NOMO-1 treated with dmso at 0.1 percent for 144 hours (cell line): Measurements from ENCODE around the gene GSN.
A peak's percentile ranks its signal among the peaks of the same experiment; 100 is the strongest.

ENCODE experiments used
- DNase-seq: peaks from one replicate; lab custom pipeline; 2025; ENCODE audit not compliant: unreplicated experiment; lab: John Stamatoyannopoulos, UW

GSN gene

GRCh38 chr9:121267689-121268597 is at the start of gene GSN:
Gene GSN, plus strand, starts transcription at chr9:121268162. Its CDS starts 33,810 bp downstream, at chr9:121301972.
- no peak for DNase-seq

DNA sequence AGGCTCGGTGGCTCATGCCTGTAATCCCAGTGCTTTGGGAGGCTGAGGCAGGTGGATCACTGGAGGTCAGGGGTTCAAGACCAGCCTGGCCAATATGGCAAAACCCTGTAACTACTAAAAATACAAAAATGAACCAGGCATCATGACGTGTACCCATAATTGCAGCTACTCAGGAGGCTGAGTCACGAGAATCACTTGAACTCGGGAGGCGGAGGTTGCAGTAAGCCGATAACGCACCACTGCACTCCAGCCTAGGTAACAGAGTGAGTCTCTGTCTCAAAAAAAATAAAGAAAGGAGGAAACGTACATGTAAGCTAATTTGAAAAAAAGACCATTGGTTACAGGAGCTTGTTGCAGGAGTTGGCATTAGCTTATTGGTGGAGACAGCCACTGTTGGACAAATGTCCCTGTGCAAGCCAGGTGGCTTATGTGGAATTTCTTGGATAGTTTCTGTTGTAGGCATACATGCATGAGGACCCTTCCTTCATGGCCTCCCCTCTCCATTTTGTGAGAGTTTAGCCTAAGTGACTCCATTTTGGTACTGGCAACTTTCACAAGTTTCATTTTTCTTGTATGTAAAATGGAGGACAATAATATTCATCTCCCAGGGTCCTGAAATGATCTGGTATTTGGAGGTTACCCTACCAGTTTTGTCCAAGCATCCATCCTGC is 49.5 kb upstream of the GSN start:
- no peak for DNase-seq

- no peak for DNase-seq
Measured at GRCh38 chr9:121219530-121219929, 48.4 kb upstream of the GSN start.

- no peak for DNase-seq
Measured at GRCh38 chr9:121220996-121221663, 46.8 kb upstream of the GSN start.

GRCh38 chr9:121221664-121222055 is 46.3 kb upstream of the GSN start:
- DNase-seq: no peak

- no peak for DNase-seq
Measured at GRCh38 chr9:121222524-121223171, 45.3 kb upstream of the GSN start.

DNA sequence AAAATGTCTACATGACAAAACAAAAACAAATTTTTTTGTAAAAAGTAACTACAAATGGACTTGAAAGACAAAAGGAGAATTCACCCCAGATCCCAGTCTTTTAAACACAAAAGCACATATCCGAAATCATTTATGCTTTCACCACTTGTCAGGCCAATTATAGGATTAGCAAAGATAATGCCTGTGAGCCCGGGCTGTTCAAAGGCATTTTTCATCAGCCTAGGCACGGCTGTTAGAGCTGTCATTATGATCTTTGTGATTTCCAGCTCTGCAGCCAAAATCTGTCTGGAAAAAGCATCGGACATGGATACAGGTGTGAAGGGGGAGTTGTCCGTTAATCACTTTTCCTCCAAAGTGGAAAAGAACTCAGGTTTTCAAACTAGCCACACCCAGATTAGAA is 42.7 kb upstream of the GSN start:
- no peak for DNase-seq

DNA sequence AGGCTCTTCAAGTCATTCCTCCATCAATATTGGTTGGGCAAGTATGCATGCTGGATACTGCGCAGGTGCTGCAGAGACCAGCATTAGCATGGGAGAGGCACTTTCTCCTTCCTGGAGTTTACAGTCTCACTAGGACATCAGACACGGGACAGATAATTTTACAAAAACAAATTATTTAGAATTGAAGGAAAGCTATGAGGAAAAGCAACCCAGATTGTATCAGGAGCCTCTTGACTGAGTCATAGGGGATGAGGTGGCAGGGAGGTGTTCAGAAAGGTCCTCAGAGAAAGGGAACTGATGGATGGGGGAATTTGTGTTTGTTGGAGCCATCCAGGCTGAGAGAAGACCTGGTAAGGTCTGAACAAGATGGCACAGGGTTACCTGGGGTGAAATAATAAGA is 41.8 kb upstream of the GSN start:
- DNase-seq: no peak

- DNase-seq: no peak
Measured at GRCh38 chr9:121227862-121228261, 40.1 kb upstream of the GSN start.

GRCh38 chr9:121230256-121230655 is 37.7 kb upstream of the GSN start:
- DNase-seq: no peak

GRCh38 chr9:121232251-121232650 is 35.7 kb upstream of the GSN start:
- no peak for DNase-seq

GRCh38 chr9:121233906-121234831 is 33.8 kb upstream of the GSN start:
- peak; percentile 26 for DNase-seq

- DNase-seq: no peak
Measured at GRCh38 chr9:121234832-121235161, 33.2 kb upstream of the GSN start.

- no peak for DNase-seq
Measured at GRCh38 chr9:121235512-121235911, 32.5 kb upstream of the GSN start.

GRCh38 chr9:121237916-121238315 is 30.0 kb upstream of the GSN start:
- no peak for DNase-seq

DNA sequence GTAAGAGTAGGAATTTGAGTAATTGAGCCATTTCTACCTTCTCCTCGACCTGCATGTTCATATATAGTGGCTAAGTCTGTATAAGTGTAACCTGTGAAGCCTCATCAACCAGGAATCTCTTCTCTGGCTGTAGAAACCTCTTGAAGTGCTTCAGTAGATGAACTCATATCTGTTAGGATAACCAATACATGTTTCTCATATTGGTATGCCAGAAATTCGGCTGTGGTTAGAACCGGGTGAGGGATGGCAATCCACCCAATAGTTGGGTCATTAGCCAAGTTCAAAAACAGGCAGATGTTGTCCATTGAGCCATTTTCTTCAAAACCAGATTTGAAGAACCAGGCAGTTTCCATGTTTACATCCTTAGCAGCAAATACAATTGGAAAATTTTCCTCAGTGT is 28.9 kb upstream of the GSN start:
- DNase-seq: no peak

- DNase-seq: no peak
Measured at GRCh38 chr9:121239851-121240250, 28.1 kb upstream of the GSN start.

GRCh38 chr9:121240472-121241135 is 27.4 kb upstream of the GSN start:
- DNase-seq: no peak

- no peak for DNase-seq
Measured at GRCh38 chr9:121242219-121242958, 25.6 kb upstream of the GSN start.
